Neuron (in vitro differentiated cells): ENCODE results near the gene PRKCD.
A peak's percentile ranks its signal among the peaks of the same experiment; 100 is the strongest.

ENCODE experiments used
- H2AFZ ChIP-seq: one replicate; pipeline ENCODE4 v1.6.1; 2013; ENCODE audit warnings: low read depth, mild to moderate bottlenecking, inconsistent platforms, low read length, moderate library complexity
- H3K27me3 ChIP-seq: one replicate; pipeline ENCODE4 v1.6.1; 2013; ENCODE audit warnings: low read length; ENCODE audit not compliant: insufficient read depth
- H3K36me3 ChIP-seq: one replicate; pipeline ENCODE4 v1.6.1; 2013; ENCODE audit warnings: low read length; ENCODE audit not compliant: insufficient read depth
- H3K4me1 ChIP-seq: one replicate; pipeline ENCODE4 v1.6.1; 2013; ENCODE audit warnings: low read length; ENCODE audit not compliant: insufficient read depth
- H3K4me3 ChIP-seq: 2 replicates; pipeline ENCODE4 v1.5.1; 2013; ENCODE audit warnings: mild to moderate bottlenecking, low read length, moderate library complexity
- H3K9me3 ChIP-seq: one replicate; pipeline ENCODE4 v1.6.1; 2013; ENCODE audit warnings: low read length

Gene PRKCD

DNA sequence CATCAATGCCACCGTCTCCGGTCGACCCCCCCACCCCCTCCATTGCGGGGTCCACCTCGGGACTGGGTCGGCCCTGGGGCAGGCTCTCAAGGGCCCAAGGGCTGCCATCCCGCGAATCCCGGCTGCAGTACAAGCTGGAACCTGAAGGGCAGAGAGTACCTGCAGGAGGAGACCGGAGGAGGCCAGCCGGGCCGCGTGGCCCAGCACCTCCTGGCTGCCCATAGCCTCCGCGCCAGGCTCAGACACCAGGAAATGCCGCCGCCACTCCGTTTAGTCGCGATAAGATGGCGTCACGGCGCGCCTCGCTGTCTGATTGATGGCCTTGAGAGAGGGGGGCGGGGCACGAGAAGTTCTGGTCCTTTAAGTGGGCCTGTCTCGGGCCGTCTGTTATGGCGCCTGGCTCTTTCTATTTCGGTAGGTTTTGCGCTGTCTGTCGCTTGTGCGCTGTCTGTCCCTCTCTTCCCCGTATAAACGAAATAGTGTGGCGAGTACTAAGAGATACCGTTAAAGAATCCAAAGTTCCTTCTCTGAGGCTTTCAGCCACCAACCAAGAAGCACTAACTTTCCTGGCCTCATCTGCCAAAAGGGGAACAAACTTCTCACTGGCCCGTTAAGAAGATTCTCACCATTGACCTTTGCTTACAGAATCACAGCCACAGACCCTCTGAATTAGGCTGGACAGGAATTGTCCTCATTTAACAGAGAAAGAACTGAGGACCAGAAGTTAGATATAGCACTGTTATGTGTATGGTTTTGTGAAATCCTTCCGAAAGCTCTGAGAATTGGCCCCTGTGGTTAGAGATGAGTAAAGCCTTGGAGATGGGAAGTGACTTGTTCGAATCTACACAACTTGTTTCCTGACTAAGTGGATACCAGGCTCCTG lies 30.6 kb upstream of the PRKCD start, which contains the start of gene RFT1:
Gene RFT1, minus strand, starts transcription at position 257 of the 883 bp plus-strand sequence. Its CDS starts 35 bp downstream, at position 222.
- H3K27me3 ChIP-seq = peaks cover 2% of the 10 kb centered on the region
- H3K4me3 ChIP-seq = peak within 1 kb of the TSS; percentile 67

GRCh38 chr3:53131096-53131495 lies 29.9 kb upstream of the PRKCD start:
- peaks cover 13% of the 10 kb centered on the region for H3K4me1 ChIP-seq
- peak overlapping the region; percentile 67 for H3K4me3 ChIP-seq
- H3K27me3 ChIP-seq = peaks cover 2% of the 10 kb centered on the region
- peak overlapping the region; percentile 65 for H2AFZ ChIP-seq
- peaks cover 2% of the 10 kb centered on the region for H3K36me3 ChIP-seq
- no peaks in the 10 kb centered on the region for H3K9me3 ChIP-seq

More for the DNA sequence above, 30.6 kb upstream of the PRKCD start, which contains the start of gene RFT1:
- peaks cover 13% of the 10 kb centered on the region for H3K4me1 ChIP-seq
- H2AFZ ChIP-seq = peak within 1 kb of the TSS; percentile 65
- H3K36me3 ChIP-seq = peaks cover 6% of the 10 kb centered on the region
- H3K9me3 ChIP-seq = no peaks in the 10 kb centered on the region

DNA sequence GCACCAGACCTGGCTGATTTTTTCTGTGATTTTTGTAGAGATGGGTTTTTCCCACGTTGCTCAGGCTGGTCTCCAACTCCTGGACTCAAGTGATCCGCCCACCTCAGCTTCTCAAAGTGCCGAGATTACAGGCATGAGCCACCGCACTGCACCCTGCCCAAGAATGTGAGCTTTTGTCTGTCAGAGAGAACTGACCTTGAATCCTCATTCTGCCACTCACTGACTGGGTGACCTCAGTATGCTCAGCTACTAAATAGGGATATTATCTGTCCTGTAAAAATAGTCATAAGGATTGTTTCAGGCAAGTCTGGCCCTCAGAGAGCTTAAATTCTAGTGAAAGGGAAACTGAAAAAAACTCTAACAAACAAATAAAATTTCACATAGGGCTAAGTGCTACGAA lies 28.7 kb upstream of the PRKCD start:
- Histone ChIP-seq H2AFZ (no peak overlapping the region), H3K4me3 (no peak overlapping the region), H3K36me3 (no peaks in the 10 kb centered on the region), H3K27me3 (peaks cover 4% of the 10 kb centered on the region), H3K9me3 (no peaks in the 10 kb centered on the region), H3K4me1 (peaks cover 13% of the 10 kb centered on the region)

- Histone ChIP-seq H3K27me3 (peaks cover 4% of the 10 kb centered on the region), H3K4me1 (peaks cover 6% of the 10 kb centered on the region), H3K4me3 (no peak overlapping the region), H2AFZ (no peak overlapping the region), H3K9me3 (no peaks in the 10 kb centered on the region), H3K36me3 (no peaks in the 10 kb centered on the region)
Measured at GRCh38 chr3:53134631-53135232, 26.3 kb upstream of the PRKCD start.

- Histone ChIP-seq H3K4me1 (no peaks in the 10 kb centered on the region), H3K27me3 (peaks cover 6% of the 10 kb centered on the region), H2AFZ (no peak overlapping the region), H3K9me3 (no peaks in the 10 kb centered on the region), H3K4me3 (no peak overlapping the region), H3K36me3 (no peaks in the 10 kb centered on the region)
Measured at GRCh38 chr3:53137221-53137620, 23.8 kb upstream of the PRKCD start.

GRCh38 chr3:53137835-53138446 lies 23.1 kb upstream of the PRKCD start:
- H3K9me3 ChIP-seq = no peaks in the 10 kb centered on the region
- no peaks in the 10 kb centered on the region for H3K4me1 ChIP-seq
- no peaks in the 10 kb centered on the region for H3K36me3 ChIP-seq
- peaks cover 6% of the 10 kb centered on the region for H3K27me3 ChIP-seq
- no peak overlapping the region for H2AFZ ChIP-seq
- H3K4me3 ChIP-seq = no peak overlapping the region

GRCh38 chr3:53139906-53140846 lies 20.8 kb upstream of the PRKCD start:
- H3K36me3 ChIP-seq = no peaks in the 10 kb centered on the region
- H2AFZ ChIP-seq = no peak overlapping the region
- no peaks in the 10 kb centered on the region for H3K9me3 ChIP-seq
- H3K27me3 ChIP-seq = peaks cover 11% of the 10 kb centered on the region
- no peaks in the 10 kb centered on the region for H3K4me1 ChIP-seq
- no peak overlapping the region for H3K4me3 ChIP-seq

GRCh38 chr3:53140847-53141845 lies 19.9 kb upstream of the PRKCD start:
- H2AFZ ChIP-seq = no peak overlapping the region
- no peak overlapping the region for H3K4me3 ChIP-seq

GRCh38 chr3:53142986-53143385 lies 18.0 kb upstream of the PRKCD start:
- Histone ChIP-seq H3K36me3 (no peaks in the 10 kb centered on the region), H3K4me3 (no peak overlapping the region), H3K27me3 (peaks cover 9% of the 10 kb centered on the region), H3K4me1 (peaks cover 2% of the 10 kb centered on the region), H3K9me3 (no peaks in the 10 kb centered on the region), H2AFZ (no peak overlapping the region)

More at GRCh38 chr3:53140847-53141845, 19.9 kb upstream of the PRKCD start:
- Histone ChIP-seq H3K9me3 (no peaks in the 10 kb centered on the region), H3K36me3 (no peaks in the 10 kb centered on the region), H3K27me3 (peaks cover 11% of the 10 kb centered on the region), H3K4me1 (no peaks in the 10 kb centered on the region)

DNA sequence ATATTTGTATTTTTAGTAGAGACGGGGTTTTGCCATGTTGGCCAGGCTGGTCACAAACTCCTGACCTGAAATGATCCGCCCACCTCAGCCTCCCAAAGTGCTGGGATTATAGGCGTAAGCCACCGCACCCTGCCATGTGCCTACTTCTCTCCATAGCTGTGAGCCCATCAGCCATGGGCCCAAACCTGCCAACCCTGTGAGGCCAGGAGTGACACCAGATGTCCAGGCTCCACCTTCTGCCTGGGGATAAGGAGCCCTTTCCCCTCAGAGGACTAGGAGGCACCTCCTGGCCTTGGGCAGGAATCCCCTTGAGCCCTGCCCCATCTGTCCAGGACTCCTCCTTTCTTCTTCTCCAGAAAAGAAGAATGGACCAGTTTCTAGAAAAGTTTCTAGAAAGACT lies 16.6 kb upstream of the PRKCD start:
- no peak overlapping the region for H3K4me3 ChIP-seq
- no peaks in the 10 kb centered on the region for H3K36me3 ChIP-seq
- no peaks in the 10 kb centered on the region for H3K9me3 ChIP-seq
- peaks cover 2% of the 10 kb centered on the region for H3K4me1 ChIP-seq
- H3K27me3 ChIP-seq = peaks cover 9% of the 10 kb centered on the region
- no peak overlapping the region for H2AFZ ChIP-seq

GRCh38 chr3:53144862-53145712 lies 15.9 kb upstream of the PRKCD start:
- Histone ChIP-seq H3K27me3 (peaks cover 16% of the 10 kb centered on the region), H3K4me3 (no peak overlapping the region), H3K9me3 (no peaks in the 10 kb centered on the region), H3K4me1 (peaks cover 2% of the 10 kb centered on the region), H2AFZ (no peak overlapping the region), H3K36me3 (no peaks in the 10 kb centered on the region)
